H1 (cell line): ENCODE results near the gene PITPNC1. TPM values are rescaled to one million over a fixed set of nuclear protein-coding genes. Genes with fewer than 3 reads are reported as not detected.

Experiments used
- HDAC2 ChIP-seq, 2 experiments: fragments of 300-600 bp in 1 of 2; sonication (generic) in 1 of 2; IDR thresholded peaks; 2 replicates each; pipeline ENCODE4 v1.6.1; 2011 to 2012; ENCODE audit warnings: low read depth in 2 of 2, low read length in 2 of 2, mild to moderate bottlenecking in 2 of 2, moderate library complexity in 2 of 2, borderline replicate concordance in 1 of 2, inconsistent platforms in 1 of 2
- polyA plus RNA-seq, 7 experiments: library from polyadenylated mRNA; depleted of rRNA in 3 of 7; stranded (reverse) in 5 of 7; unstranded in 2 of 7; fragments of >200 nt in 5 of 7; fragments of 200-250 nt in 2 of 7; gene quantifications; 1 replicate in 5 of 7; 2 replicates in 1 of 7; 4 replicates in 1 of 7; pipeline versions ENCODE4 v1.2.1 to v1.2.3, GENCODE V29; 2011 to 2013; ENCODE audit warnings: missing spikeins in 2 of 7, mixed read lengths in 2 of 7
- total RNA-seq: library from RNA; stranded (reverse); fragmentation: NEBNext Ultra II Directional; extraction: Animal tissue kit (Norgen Biotek cat#: 25700); gene quantifications from 2 replicates; pipeline ENCODE4 v1.2.1, GENCODE V29; 2021

Gene PITPNC1
- total and polyA plus RNA-seq, 2 of the 8 experiments (the other 6 are each of a cell fraction or from before 2014, with no cell fraction given), result 17.6 to 54.7 TPM

DNA sequence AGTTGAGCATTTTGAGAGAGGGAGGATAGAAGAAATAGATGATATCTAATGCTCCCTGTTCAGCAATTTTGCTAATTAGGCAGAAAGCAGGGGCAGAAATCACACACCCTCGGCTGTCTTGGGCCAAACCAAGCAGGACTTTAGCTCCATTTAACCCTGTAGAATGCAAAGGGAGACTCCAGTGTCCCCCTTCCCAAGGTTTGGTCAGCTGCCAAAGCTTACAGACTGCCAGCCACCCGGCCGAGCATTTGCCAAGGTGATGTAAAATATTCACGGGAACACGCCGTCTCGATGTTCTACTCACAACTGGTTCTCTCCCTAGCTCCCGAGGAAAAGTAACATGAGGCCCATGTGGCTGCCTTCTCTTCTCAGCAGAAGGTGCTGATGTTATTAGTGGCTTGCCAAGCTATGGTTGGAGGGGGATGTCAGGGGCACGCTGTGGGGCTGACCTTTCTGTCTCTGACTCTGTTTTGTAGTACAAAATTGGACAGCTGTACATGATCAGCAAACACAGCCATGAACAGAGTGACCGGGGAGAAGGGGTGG lies 155.3 kb downstream of the PITPNC1 start (continued):
- TF ChIP-seq HDAC2 (IDR thresholded peaks at IDR 0.05; ENCODE audit: borderline replicate concordance in 1 of 2, low read depth in 2 of 2, low read length in 2 of 2), result no peak
